HG03095 (cell line): ENCODE results near the gene CHPF.

Source experiments
- ATAC-seq: cut with Tn5 transposase; IDR thresholded peaks from one replicate; pipeline ENCODE4 v1.9.1; 2021; ENCODE audit warnings: moderate library complexity; ENCODE audit not compliant: unreplicated experiment

The CHPF gene

DNA sequence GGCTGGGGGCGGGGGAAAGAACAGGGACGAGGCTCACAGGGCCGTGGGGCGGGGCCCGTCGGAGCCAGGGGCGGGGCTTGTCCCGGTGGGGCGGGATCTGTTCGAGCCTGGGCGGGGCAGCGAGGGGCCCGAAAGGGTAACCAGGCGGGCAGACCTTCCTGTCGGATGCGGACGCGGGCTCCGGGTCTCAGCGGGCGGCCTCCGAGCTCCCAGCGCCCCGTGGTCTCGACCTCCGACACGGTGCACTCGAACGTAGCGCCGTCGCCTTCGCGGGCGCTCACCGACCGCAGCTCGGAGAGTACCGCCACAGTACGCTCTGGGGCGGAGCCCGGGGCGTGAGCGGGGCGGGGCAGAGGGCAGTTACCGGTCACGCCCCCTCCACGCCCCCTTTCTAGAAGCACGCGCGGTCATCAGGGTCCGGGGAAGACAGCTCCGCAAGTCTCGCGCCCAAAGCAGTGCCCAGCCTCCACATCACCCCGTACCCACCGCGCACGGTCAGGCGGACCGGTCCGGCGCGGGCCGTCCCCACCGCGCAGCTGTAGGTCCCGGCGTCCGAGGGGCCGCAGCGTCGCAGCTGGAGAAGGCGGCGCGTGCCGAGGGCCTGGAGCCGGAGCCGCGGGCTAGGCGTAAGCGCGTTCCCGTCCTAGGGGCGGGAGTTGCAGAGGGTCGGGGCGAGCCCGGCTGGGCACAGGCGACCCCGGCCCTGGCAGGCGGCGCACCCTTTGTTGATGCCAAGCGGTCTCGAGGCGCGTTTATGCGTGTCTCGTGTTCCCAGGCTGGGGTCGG lies 9.0 kb upstream of the CHPF start:
- peak; percentile 89 for ATAC-seq

GRCh38 chr2:219551441-219552381 lies 8.1 kb upstream of the CHPF start:
- ATAC-seq = peak; percentile 23

- no peak for ATAC-seq
Measured at GRCh38 chr2:219549619-219550018, 6.0 kb upstream of the CHPF start.

GRCh38 chr2:219548990-219549389 lies 5.4 kb upstream of the CHPF start:
- no peak for ATAC-seq

- ATAC-seq = no peak
Measured at GRCh38 chr2:219547621-219548020, 4.0 kb upstream of the CHPF start.

- no peak for ATAC-seq
Measured at GRCh38 chr2:219545943-219546352, 2.3 kb upstream of the CHPF start.

GRCh38 chr2:219545295-219545942 lies 1.8 kb upstream of the CHPF start:
- no peak for ATAC-seq

DNA sequence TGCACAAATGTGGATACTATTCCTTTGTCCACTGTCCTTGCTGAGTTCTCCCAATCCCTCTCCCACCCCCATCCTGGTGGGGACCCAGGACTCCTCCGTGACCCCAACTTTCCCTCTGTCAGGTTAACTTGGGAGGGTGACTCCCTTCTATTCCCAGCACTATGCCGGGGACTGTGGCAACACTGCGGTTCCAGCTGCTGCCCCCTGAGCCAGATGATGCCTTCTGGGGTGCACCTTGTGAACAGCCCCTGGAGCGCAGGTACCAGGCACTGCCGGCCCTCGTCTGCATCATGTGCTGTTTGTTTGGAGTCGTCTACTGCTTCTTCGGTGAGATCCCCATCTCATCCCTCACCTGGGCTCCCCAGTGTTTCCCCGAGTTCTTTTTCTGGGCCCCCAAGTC lies 958 bp upstream of the CHPF start:
- no peak for ATAC-seq

- ATAC-seq = peak; percentile 29
Measured at GRCh38 chr2:219542931-219543595, 546 bp downstream of the CHPF start.

GRCh38 chr2:219541611-219542180 lies 1.9 kb downstream of the CHPF start:
- peak; percentile 47 for ATAC-seq

- no peak for ATAC-seq
Measured at GRCh38 chr2:219540784-219541504, 2.7 kb downstream of the CHPF start.

GRCh38 chr2:219539926-219540678 lies 3.5 kb downstream of the CHPF start:
- ATAC-seq = no peak

GRCh38 chr2:219538956-219539788 lies 4.4 kb downstream of the CHPF start:
- no peak for ATAC-seq

DNA sequence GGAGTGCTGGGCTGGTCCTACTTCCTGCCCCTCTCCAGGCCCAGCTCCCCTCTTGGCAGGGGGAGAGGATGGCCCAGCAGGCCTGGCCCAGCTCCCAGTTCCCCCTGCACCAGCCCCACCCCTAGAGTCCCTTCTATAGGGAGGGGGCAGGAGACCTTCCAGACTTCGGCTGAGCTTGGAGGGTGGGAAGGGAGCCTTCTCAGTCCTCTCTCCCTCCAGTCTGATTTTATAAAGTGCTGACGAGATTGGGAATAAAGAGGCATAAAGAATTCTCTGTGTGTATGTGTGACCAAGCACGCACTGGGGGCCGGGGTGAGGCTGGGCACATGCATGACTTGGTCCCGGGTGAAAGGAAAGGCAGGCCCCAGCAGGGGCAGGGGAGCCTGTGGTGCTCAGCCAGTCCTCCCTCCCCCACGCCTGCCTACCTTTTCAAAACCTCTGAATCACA lies 5.1 kb downstream of the CHPF start:
- no peak for ATAC-seq

DNA sequence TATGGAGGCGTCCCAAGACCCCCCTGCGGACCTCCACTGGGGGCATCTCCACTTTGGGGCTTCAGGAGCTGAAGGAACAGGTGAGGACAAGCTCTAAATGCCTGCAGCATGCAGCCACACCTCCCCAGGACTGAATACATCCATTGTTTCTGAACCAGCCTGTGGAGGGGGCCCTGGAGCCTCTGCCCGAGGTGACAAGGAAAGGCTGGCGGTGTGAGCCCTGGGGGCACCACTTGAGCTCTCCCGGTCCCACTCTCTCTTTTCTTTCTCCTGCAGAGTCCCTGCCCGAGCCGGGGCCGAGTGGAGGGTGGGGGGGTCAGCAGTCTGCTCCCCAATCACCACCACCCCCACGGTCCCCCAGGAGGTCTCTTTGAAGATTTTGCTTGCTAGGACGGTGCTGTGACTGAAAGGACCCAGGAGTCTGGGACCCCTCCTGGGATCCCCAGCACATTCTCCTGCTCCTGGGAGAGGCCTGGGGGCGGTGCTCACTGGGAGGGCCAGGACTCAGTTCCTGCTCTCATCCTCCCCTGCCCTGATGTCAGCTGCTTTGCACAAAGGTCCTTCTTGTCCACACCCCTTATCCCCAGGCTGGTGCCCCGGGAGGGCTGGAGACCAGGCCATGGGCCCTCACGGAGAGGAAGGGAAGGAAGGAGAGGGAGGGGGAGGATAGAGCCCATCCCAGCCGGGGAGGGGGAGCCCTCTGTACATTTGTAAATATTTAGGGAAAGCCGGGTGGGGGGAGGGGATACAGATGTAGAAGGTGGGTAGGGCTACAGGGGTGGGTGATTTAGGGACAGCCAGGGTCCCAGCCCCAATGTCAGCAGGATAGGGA lies 5.7 kb downstream of the CHPF start:
- no peak for ATAC-seq

GRCh38 chr2:219536967-219537366 lies 6.6 kb downstream of the CHPF start:
- ATAC-seq = no peak

DNA sequence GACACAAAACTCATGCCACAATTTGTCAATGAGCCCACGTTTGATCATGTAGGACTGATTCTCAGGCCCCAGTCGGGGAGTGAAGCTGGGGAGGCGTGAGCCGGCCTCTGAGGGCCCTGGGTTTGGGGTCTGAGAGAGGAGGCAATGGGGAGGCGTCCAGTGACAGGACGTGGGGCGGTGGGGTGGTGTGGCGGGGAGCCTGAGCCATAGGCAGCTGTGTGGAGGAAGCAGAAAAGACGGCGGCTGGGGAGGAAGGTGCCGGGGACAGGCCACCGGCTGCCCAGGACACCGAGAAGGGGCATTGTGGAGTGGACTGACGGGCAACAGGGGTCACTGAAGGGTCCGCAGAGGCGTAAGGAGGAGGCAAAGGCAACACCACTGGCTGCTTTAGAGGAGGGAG lies 7.2 kb downstream of the CHPF start:
- ATAC-seq = no peak
